GM12801 (cell line): ENCODE data around the gene MUC4.

Source experiments
- CTCF ChIP-seq: IDR thresholded peaks from one replicate; pipeline ENCODE4 v1.5.1; 2011; ENCODE audit warnings: control low read depth; ENCODE audit not compliant: insufficient read length; ENCODE audit errors: extremely low read depth

The MUC4 gene

DNA sequence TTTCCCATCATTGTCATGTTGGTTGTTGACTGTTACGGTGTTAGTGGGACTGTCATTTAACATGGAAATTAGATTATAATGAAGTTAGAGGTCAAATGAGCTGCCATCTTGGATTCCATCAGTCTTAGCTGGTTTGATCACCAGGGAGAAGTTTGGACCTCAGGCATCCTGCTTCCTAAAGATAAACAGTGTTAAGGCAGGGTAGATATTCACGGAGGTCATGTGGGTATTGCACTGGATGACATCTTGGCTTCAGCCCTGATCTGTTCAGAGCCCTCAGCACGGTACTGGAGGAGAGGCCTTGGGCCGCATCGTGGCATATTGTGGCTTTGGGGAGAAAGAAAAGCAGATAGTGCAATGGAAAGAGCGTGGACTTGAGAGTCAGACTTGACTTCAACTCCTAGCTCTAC, 102.0 kb downstream of the MUC4 start:
- TF ChIP-seq CTCF: no peak

DNA sequence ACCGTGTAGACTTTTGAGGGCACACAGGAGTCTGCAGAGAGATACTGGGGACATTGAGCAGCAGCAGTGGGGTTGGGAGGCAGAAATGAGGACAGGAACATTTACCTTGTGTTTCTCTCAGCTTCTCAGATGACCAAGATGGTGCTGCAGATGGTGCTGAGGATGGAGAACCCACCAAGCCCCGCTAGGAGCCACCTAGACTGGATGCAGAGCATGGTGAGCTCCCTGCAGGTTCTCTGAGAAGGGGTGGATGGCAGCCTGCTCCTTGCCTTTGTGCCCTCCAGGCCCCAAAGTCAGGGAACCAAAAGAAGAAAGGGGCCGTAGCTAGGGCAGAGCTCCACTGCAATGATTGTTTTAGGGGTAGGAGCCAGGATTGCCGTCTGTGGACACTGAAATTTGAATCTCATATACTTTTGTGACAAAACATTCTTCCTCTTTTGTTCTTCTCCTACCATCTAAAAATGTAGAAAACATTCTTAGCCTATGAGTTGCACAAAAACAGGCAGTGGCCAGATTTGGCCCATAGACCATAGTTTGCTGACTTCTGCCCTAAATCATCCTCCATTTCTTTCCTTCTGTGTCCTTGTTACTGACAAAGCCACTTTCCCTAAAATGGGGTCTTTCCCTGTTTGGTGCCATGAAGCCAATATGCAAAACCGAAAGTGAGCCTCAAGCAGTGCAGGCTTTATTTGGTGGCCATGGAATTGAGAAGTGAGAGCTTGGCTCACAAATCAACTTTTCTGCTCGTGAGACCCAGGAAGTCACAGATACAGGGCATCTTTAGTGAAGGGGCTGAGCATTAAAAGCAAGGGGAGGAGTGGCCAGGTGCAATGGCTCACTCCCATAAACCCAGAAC, 102.9 kb downstream of the MUC4 start:
- TF ChIP-seq CTCF: no peak

- no peak for TF ChIP-seq CTCF
These were observed 103.7 kb downstream of the MUC4 start for GRCh38 chr3:195708061-195708460.

- TF ChIP-seq CTCF: no peak
These were observed 106.4 kb downstream of the MUC4 start for GRCh38 chr3:195705081-195705991.

GRCh38 chr3:195704433-195704999, 107.2 kb downstream of the MUC4 start:
- TF ChIP-seq CTCF: no peak

- no peak for TF ChIP-seq CTCF
These were observed 108.0 kb downstream of the MUC4 start for GRCh38 chr3:195703776-195704175.
